HG03571 (cell line): ENCODE results near the gene SFT2D1.

ENCODE experiments used
- ATAC-seq: cut with Tn5 transposase; IDR thresholded peaks from one replicate; pipeline ENCODE4 v1.9.1; 2021; ENCODE audit not compliant: unreplicated experiment

Gene SFT2D1

DNA sequence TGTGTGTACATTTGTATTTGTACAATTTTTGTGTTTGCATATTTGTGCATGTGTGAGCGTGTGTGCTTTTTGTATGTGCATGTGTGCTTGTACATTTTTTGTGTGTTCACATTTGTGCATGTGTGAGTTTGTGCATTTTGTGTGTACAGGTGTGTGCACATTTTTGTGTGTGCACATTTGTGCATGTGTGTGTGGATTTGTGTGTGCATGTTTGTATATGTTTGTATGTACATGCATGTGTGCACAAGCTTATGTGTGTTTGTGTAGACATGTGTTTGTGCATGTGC lies 63.0 kb downstream of the SFT2D1 start:
- ATAC-seq: no peak

- ATAC-seq: no peak
Observed at GRCh38 chr6:166278579-166279392, 63.6 kb downstream of the SFT2D1 start.

DNA sequence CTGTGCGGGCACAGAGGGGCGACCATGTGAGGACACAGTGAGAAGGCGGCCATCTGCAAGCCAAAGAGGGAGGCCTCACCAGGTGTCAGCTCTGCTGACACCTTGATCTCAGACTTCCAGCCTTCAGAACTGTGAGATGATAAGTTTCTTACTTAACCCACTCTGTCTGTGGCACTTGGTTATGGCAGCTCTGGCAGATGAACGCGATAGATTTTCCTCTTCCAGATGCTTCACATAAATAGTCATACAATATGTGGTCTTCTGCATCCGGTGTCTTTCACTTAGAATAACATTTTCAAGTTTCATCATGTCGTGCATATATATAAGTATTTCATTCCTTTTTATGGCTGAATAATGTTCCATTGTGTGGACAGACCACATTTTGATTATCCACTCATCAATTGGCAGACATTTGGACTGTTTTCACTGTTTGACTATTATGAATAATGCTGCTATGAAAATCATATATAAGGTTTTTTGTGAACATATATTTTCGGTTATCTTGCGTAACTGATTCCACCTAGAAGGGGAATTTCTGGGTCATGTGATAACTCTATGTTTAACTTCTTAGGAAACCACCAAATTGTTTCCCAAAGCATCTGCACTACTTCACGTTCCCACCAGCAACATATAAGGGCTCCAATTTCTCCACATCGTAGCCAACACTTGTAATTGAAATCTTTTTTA lies 64.3 kb downstream of the SFT2D1 start:
- no peak for ATAC-seq

- no peak for ATAC-seq
Observed at GRCh38 chr6:166277018-166277417, 65.3 kb downstream of the SFT2D1 start.

- ATAC-seq: peak; percentile 85
Observed at GRCh38 chr6:166275714-166276166, 66.6 kb downstream of the SFT2D1 start.

DNA sequence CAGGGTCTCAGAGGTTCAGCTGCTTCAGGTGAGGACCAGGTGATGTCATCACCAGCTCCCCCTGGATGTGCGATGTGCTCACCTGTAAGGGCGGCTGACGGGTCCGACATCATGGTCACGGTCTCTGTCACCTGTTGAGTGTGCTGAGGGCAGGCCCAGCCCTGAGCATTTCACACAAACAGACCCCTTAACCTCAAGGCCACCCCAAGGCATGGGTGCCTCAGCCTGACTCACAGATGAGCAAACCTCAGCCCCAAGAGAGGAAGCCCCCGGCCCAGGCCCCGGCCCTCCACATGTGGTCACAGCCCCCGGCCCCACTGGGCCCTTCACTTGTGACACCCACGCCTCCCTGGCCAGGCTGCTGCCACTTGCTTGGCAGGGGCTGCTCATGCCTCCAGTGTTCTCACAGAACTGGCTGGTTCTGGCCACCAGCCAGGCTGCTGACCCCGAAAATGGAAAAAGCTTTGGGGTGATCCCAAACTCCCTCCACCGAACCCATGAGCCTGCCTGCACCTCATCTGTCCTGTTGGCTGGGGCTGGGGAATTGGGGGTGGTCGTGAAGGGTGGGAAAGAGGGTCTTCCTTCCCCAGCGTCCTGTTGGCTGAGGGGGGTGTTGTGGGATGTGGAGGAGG lies 67.5 kb downstream of the SFT2D1 start:
- ATAC-seq: no peak

DNA sequence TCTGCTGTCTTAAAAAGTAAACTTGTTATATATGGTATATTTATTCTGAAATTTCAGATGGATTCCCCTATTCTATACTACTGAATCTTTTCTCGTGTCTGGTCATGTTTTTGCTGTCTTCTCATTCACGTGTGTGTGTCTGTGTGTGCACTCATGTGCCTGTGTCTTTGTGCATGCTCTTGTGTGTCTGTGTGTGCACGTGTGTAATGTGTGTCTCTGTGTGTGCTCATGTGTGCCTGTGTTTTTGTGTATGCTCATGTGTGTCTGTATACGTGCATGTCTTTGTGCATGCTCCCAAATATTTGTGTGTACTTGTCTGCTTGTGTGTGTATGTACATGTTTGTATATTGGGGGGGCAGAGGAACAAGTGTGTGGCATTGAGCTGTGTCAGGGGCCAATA lies 68.2 kb downstream of the SFT2D1 start:
- no peak for ATAC-seq

DNA sequence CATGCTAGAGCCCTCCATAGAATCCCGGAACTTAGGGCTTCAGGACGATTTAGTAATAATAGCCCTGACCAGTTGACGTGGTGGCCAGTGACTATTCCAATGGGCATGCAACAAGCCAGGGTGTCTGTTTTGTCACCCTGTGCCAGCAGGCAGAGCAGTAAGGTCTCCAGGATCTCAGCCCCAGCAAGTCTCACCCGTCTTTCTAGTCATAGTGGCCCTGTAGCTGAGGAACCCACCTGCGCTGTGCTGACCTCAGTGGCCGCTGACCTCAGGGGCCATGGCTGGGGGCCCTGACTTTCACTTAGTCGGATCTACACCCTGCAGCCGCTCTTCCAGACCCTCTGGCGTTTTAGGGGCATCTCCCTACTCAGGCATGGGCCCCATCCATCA lies 71.0 kb downstream of the SFT2D1 start:
- no peak for ATAC-seq

- ATAC-seq: no peak
Observed at GRCh38 chr6:166270706-166271375, 71.5 kb downstream of the SFT2D1 start.
